ENCODE measurements around the gene NRGN.

The NRGN gene

DNA sequence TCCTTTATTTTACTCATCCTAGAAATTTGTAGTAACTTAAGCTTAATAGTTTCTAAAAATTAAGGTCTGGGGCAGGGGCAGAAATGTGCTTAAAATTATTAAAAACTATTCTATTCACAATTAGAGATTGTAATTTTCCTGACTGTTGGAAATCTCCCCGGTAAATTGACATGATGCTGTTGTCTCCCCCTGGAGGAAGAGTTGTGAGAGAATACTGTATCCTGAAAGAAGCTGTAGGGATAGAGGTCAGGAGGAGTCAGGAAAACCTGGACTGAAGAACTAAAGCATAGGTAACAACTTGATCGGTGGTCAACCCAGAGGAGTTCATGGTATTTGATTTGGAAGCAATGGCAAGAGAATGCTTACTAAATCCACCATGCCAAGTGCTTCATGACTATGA lies 38.5 kb downstream of the NRGN start:
- DNase-seq (ENCODE audit: low read depth): no peak
- no peak overlapping the region for H3K4me3 ChIP-seq (ENCODE audit: low read depth, low read length)
- in situ Hi-C loops (cut with HindIII; ENCODE audit: low sequenced_read_pairs): loop anchor here (5.0 kb wide), 1 partner anchor 116 kb away; no protein-coding TSS in a partner anchor
- TF ChIP-seq CTCF (IDR thresholded peaks at IDR 0.05; ENCODE audit: low read depth, low read length, missing control alignments): peak; percentile 4

DNA sequence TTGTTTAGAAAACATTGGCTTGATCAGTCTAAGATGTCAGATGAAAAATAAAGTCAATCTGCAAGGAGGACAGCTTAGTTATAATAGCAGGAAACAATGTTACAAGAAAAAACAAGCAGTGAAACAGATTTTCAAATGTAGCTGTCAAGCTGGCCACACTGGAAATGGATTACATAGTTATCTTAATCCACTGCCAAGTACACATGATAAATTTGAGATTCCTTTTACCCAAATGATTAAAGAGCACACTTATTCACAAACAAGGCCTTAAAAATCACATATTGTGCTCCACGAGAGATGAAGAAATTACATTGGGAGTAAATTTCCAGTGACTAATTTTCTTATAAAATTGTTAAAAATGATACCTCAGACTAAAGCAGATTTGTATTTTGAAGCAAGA lies 39.8 kb downstream of the NRGN start:
- DNase-seq (ENCODE audit: low read depth): no peak
- no peak overlapping the region for H3K4me3 ChIP-seq (ENCODE audit: low read depth, low read length)
- in situ Hi-C loops (cut with HindIII; ENCODE audit: low sequenced_read_pairs): loop anchor here (5.0 kb wide), 1 partner anchor 117 kb away; no protein-coding TSS in a partner anchor
- no peak for TF ChIP-seq CTCF (IDR thresholded peaks at IDR 0.05; ENCODE audit: low read depth, low read length, missing control alignments)

DNA sequence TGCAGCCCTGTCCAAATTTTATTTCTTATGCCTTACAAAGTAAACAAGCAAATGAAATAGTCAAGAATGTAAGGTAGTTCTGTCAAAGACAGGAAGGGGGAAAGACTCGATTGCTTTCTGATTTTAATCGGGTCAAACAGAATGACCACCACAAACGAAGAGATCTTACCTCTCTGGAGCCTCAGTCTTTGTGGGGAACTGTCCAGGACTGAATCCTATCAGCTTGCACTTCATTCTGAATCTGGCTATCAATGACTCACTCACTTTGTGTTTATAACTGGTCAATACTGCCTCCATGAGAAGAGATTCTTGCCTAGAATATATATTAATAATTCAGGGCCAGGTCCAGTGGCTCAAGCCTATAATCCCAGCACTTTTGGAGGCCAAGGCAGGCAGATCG lies 43.3 kb downstream of the NRGN start:
- no peak for TF ChIP-seq CTCF (IDR thresholded peaks at IDR 0.05; ENCODE audit: low read depth, low read length, missing control alignments)
- H3K4me3 ChIP-seq (ENCODE audit: low read depth, low read length): no peak overlapping the region
- DNase-seq (ENCODE audit: low read depth): no peak
- in situ Hi-C loops (cut with HindIII; ENCODE audit: low sequenced_read_pairs): no loop called here

DNA sequence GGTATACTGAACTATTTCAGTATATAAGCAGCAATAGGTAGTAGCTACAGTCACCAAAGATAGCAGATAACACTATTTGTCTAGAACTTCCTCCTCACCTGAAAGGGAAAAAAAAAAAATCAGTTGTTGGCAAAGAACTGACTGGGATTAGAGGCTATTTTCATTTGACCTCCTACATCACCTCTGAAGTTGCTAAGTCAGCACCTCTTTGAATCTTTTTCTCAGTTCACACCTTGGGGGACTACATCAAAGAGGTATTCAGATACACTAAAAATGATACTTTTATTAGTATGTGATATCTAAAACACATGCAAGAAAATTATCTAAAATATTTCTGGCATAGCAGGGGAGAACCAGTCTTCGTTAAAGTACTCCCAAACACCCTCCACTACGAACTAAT lies 44.3 kb downstream of the NRGN start:
- no peak for TF ChIP-seq CTCF (IDR thresholded peaks at IDR 0.05; ENCODE audit: low read depth, low read length, missing control alignments)
- in situ Hi-C loops (cut with HindIII; ENCODE audit: low sequenced_read_pairs): no loop called here
- H3K4me3 ChIP-seq (ENCODE audit: low read depth, low read length): no peak overlapping the region
- DNase-seq (ENCODE audit: low read depth): no peak

GRCh38 chr11:124788521-124788920 lies 48.8 kb downstream of the NRGN start:
- TF ChIP-seq CTCF (IDR thresholded peaks at IDR 0.05; ENCODE audit: low read depth, low read length, missing control alignments): no peak
- H3K4me3 ChIP-seq (ENCODE audit: low read depth, low read length): no peak overlapping the region
- in situ Hi-C loops (cut with HindIII; ENCODE audit: low sequenced_read_pairs): no loop called here
- DNase-seq (ENCODE audit: low read depth): no peak

- no peak for TF ChIP-seq CTCF (IDR thresholded peaks at IDR 0.05; ENCODE audit: low read depth, low read length, missing control alignments)
- in situ Hi-C loops (cut with HindIII; ENCODE audit: low sequenced_read_pairs): no loop called here
- no peak overlapping the region for H3K4me3 ChIP-seq (ENCODE audit: low read depth, low read length)
- DNase-seq (ENCODE audit: low read depth): no peak
Measured at GRCh38 chr11:124791626-124792341, 52.0 kb downstream of the NRGN start.
